Activated T-helper 1 cell treated with anti-CD3 and anti-CD28 coated beads, Interleukin-2, amount 50 U/mL, for 16 hours (primary cell): Measurements from ENCODE around the gene TCERG1L.

Experiments used
- DNase-seq, 2 donors: peaks; one replicate each; pipeline ENCODE4 v3.0.0-alpha.2; 2020; ENCODE audit warnings: low read depth in 1 of 2, low spot score in 1 of 2

TCERG1L gene

DNA sequence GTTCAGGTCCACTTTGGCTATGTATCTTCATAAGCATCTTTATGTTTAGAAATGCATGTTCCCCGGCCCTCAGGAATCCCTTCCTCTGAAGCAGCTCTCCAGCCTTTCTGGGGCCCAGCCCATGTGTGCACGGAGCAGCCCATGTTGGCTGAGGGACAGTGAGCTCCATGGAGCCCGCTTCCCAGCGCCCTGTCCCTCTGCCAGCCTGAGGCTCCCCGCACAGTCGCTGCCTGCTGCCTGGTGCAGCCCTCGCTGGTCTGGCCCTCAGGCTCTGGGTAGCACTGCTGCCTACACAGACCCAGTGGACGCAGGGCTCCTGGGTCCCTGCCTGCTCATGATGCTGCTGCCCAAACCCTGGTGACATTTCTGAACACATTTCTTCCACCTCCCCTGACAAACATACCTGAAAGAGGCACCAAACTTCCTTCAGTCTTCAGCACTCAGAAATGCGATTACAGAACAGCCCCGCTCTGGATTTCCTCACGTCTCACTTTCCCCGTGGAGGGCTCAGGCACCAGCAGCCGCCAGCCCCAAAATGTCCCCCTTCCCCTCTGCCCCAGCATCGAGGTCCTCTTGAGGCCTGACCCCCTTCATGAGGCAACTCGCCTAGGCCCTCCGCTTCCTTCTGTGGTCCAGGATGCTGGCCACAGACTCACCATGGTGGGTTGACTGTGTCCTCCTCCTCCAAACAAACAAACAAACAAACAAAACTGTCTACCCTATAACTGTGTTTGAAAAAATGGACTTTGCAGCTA is 5.0 kb upstream of the TCERG1L start:
- no peak for DNase-seq

DNA sequence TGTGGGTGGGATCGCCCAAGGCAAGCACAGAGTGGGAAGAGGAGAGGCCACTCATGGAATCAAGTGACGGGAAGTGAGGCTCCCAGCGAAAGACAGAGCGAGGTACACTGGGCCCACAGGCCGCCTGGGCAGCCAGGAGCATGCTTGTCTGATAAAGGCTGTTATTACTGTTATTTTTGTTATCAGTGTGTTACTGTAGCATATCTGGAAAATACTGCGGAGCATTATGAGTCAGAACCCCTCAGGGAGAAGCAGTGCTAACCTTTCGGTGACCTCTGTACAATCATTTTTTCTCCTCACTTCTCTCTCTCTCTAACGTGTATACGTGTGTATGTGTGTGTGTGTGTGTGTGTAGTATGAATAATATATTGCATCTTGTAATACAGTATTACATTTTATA is 3.8 kb upstream of the TCERG1L start:
- DNase-seq, result no peak

DNA sequence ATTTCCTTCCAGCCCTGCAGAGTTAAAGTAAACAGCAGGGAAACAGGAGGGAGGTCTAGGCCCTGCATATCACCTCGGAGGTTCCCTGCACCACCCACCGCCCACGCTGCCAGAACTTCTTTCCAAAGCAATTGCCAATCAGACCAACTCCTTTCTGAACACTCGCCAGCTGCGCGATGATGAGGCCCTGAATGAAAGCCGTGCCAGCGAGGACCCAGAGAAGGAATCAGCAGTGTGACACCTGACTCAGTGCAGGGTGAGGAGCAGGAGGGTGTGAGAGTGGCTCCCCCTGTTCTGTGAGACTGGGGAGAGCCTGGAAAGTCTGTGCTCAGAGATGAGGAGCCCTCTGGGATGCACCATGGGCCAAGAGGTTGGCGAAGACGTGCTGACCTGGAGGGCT is 3.3 kb upstream of the TCERG1L start:
- DNase-seq, result no peak

DNA sequence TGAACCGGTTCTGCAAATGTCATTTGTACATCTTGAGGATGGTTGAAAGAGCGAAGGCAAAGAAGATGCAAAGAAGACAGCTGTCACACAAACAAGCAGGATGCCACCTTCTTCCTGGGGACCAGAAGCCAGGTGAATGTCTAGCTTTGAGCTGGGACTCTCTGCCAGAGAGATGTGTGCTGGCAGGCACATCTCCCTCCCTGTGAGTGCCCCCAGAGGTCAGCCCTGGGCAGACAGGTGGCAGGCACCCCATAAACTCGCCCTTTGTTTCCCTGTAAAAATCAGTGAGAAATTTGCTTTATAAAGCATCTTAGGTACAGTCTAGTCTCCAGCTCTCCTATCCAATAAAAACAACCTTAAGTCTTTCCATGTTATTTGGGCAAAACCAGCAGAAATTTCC is 2.6 kb upstream of the TCERG1L start:
- DNase-seq, result no peak

DNA sequence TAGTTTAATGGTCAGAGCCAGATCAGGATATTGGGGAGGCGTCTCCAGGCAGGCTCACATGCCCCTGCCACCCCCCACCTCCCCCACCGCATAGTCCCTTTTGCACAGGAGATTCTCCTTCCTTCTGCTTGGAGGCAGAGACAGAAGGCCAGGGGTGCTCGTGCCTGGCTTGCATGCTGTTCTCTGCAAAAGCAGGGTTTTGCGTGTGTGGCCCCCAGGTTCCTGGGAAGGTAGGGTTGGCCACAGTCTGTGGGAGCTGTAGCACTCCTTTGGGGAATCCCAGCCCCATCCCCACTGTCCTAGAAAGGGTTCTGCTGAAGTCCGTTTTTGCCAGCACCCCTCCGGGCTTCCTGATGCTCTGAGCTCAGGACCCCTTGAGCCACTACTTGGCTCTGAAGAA is 1.9 kb upstream of the TCERG1L start:
- DNase-seq, result no peak

DNA sequence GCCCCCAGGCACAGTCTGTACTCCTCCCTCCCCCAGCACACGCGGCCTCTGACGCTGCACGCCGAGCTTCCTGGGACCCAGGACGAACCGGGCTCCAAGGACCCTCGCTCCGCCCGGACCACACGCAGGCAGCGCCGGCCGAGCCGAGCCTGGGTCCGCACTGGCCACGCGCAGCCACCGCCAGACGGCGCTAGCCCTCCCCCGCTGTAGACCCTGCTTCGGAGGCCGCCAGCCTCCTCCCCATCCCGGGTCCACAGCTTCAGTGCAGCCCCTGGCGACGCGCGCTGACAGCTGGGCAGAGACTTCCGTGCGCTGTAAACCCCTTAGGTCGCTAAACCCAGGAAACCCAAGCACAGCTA is 936 bp upstream of the TCERG1L start:
- DNase-seq, result no peak

DNA sequence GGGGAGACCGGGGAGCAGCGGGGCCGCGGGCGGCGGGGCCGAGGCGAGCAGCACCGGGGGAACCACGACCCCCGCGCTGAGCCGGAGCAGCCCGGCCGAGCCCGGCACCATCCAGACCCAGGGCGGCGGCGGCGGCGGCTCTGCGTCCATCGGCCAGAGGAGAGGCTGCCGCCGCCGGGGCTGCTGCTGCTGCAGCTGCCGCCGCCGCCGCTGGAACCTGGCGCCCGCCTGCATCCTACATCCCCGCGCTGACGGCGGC is 190 bp downstream of the TCERG1L start:
- no peak for DNase-seq

DNA sequence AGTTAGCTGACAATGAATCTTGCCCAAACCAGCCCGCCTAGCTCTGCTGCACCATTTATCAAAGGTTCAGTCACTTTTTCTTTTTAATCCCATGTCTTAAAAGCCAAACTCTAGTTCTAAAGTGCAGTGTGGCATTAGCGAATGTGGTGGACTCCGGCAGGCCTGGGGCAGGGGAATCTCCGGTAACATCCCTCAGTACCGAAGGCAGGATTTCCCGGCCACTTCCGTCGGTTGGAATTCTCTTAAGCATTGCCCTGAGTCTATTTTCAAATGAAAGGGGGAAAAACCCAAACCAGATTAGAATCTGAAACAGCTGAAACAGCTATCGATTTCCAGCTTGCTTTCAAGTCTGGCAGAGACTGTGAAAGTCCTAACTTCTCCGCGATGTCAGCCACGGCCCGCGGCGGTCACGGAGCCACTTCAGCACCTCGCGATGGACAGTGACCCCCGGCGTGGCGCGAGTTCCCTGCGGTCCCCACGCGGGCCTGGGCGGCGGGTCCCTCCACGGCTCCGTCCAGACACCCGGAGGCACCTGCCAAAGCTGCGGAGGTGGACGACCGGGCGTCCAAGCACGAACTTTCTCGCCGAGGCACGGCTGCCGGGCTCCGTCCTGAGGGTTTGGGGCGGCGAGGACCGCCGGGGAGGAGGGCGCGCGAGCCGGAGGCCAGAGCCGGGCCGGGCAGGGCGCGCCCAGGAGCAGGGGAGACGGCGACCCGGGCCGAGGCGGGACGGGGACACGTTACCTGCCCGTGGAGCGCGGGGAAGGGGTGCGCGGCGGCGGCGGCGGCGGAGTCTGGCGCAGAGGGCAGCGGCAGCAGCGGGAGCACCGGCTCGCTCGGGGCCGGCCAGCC is 745 bp downstream of the TCERG1L start:
- DNase-seq, result no peak

DNA sequence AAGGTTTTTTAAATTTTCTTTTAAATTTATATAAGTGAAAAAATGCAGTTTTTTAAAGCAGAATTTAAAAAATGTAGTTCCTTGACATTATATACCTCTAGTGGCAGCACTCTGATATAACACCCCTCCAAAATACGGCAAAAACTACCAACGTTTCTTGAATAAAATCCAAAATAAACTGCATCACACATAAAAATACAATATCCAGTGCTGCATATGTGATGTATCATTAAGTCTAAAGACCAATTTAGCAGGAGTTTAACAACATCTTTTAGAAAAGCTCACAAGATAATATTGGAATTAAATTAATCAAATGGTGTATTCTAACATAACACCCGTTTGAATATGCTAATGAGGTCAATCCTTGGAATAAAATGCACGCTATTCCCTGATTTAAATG is 1.4 kb downstream of the TCERG1L start:
- no peak for DNase-seq

DNA sequence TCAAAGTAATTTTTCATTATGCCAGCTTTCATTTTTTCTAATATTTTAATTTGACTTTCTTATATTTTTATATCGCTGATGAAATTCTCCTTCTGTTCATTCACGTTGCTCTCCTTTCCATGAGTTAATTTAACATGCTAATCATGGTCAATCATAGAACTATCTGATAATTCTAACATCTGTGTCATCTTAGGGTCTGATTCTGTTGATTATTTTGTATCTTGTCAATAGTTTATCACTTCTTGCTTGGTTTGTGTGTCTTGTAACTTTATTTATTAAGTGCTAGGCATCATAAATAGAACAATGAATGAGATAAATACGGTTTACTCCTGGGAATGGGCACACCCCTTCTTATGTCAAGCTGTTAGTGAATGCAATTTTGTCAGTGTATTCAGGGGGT is 11.0 kb downstream of the TCERG1L start:
- no peak for DNase-seq

DNA sequence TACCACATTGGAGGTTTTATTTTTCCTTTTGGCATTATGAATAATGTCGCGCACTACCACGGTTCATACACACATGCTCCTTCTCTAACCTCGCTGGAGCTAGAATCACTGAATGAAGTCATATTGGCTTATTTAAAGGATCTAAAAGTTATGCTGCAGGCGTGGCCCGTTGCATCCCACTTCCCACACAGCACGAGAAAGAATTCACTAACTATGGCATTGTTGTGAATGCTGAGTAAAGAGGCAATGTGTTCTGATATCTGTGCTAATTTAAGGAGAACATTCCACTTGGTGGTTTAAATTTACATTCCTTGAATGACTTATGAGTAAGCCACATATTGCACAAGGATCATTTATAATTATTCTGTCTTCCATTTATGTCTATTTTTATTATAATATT is 20.7 kb downstream of the TCERG1L start:
- no peak for DNase-seq

DNA sequence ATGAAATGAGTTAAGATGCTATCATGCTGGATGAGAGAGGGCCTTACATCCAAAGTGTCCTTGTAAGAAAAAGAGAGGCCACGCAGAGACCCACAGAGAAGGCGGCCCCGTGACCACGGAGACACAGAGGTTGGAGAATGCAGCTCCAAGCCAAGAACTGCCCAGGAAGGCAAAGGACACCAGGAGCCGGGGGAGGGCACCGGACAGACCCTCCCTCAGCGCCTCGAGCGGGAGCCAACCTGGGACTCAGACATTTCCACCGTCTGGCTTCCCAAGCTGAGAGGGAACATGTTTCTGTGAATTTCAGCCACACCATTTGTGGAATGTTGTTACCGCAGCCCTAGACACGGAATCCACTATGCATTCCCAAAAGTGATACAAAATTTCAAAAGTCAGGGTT is 22.9 kb downstream of the TCERG1L start:
- DNase-seq, result no peak

DNA sequence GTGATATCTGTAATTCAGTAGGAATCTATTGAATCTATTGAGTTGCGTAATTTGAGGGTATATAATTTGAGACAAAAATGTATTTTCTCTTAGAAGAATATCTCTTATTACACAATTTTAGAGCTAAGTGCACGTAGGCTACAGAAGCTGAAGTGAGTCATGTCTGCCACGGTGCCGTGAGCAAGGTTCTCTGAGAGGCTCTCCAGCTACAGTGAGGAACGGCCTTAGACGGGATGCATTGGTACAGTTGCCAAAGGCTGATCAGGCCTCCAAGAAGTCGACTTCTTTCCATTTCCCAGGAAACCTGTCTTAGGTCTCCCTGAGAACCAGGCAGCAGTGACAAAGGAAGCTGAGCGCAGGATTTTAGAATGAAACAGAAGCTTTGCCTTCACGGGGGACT is 28.6 kb downstream of the TCERG1L start:
- DNase-seq, result no peak

DNA sequence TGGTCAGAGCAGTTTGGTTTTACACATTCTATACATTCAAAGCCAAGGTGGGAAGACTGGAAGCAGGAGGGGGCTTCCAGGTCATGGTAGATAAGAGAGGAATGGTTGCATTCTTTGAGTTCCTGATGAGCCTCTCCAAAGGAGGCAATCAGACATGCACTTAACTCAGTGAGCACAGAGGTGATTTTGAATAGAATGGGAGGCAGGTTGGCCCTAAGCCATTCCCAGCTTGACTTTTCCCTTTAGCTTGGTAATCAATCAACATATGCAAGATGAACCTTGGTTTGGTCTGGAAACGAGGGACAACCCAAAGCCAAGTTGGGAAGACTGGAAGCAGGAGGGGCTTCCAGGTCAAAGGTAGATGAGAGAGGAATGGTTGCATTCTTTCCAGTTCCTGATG is 31.4 kb downstream of the TCERG1L start:
- DNase-seq, result no peak

DNA sequence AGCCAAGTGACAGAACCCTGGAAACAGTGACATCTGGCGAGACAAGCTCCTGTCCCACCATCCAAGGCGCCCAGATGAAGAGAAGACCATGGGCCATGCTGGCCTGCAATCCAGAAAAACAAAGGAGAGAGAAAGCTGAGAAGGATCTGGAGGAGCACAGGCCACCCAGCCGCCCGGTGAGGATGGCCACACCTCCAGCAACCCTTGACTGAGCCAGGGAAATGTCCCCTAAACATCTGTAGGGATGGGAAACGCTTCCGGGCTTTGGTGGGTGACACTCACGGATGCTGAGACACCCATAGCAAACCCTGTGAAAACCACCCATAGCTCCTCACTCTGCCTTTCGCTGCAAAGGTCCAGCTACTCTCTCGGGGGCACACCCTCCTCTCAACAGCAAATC is 32.0 kb downstream of the TCERG1L start:
- no peak for DNase-seq

DNA sequence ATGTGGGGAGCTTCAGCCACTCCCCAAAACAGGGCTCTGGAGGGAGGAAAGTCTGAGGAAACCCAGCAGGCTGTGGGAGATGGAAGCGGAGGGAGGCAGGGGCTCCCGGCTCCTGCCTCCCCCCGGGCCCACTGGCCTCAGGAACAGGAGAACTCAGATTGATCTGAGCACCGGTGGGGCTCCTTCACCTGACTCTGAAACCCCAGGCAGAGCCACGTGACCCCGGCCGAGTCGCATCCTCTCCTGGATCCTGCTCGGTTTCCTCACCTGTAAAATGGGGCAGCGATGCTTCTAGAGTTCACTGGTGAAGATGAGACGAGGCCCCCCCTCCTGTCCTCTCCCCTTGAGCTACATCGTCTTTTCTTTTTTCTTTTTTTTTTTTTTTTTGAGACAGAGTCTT is 33.6 kb downstream of the TCERG1L start:
- no peak for DNase-seq

DNA sequence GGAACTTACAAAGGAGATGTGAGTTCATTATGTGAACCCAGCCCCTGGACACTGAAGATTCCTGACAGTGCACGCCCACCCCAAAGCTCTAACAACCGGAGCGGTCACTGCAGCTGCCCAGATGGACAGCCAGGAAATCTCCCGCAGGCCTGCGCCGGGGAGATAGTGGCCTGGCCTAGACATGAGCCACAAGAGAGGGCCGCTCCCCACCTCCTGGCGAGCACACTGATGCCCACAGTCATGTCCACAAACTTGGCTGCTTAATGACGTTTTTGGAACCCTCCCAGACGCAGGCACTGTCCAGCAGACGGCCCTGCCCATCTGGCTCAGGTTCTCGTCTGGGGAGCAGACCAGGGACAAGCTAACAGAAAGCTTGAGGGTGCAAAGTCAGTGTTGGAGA is 34.2 kb downstream of the TCERG1L start:
- DNase-seq, result no peak

DNA sequence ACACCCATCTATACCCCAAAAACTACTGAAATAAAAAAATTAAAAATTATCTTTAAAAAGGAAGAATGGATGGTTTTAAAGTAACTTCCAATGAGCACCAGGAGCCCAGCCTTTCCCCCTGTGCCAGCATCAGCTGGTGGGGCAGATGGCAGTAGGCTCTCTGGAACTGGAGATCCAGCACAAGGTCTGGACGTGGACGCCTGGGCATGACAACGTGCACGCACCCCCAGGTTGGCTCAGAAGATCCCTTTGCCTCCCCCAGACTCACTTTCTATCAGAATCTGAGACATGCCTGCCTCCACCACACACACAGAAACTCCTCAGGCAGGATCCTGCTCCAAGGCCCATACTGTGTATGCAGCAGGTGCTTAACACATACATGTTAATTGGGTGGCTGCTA is 35.8 kb downstream of the TCERG1L start:
- DNase-seq, result no peak

DNA sequence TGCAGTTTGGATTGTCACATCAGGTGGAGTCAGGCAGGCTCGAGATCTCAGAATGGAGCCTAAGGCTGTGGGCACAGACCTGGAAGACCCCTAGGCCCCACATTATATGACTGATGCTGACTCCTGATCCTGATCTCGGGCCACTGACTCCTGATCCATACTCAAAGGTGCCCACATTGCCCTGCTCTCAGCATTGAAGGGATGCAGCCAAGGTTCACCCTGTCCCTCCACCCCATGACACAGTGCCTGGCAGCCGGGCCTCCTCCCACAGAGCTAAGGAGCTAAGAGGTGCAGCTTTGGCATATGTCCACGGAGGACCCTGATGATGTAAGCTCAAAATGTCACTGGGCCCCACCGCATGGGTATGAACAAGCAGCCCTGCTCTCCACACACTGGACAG is 36.6 kb downstream of the TCERG1L start:
- no peak for DNase-seq

DNA sequence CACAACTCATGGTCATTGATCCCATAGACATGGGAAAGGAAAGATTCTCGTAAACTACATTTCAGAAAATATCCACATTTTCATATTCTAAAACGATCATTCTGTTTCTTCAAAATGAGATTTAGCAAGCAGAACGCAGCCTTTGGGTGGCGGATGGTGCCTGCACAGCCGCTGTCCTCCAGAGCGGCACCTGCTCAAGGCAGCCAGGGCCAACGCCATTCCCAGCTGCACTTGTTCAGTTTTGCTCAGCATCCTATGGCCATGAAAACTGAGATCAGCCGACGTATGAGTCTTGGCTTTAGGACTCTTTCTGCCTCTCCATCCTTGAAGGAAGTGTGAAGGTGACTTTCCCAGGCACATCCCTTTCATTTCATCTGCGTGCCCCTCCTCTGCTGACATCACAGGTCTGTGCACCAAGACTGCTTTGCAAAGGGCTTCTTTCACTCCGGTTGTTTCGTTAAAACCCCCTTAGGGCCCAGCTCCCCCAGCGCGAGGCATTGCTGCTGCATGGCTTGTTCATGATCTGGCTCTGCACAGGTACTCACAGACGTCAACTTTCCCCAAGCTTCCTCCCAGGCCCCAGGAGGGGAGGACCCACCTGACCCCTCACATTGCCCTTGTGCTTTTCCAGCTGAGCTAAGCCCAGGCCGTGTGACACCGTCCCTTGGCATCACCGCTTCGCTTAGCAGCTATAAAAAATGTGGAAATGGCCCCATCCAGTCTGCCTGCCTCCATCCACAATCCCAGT is 37.2 kb downstream of the TCERG1L start:
- DNase-seq, result no peak

DNA sequence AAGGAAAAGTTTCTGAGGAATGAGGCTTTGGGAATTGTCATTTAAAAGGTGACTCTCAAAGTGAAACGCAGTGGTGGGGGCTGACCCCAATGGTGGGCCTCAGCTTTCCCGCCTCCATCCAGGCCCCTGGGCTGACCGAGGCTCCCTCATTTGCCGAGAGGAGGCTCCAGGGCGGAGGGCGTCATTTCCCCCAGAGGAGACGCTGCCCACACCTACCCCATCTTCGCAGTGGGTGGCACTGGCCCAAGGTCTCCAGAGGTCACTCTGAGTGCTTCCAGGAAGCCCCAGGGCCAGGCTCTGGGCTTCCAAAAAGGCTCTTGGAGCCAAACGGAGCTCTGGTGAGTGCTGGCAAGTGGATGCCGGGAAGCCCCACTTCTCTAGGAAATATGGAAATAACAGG is 38.0 kb downstream of the TCERG1L start:
- DNase-seq, result no peak

DNA sequence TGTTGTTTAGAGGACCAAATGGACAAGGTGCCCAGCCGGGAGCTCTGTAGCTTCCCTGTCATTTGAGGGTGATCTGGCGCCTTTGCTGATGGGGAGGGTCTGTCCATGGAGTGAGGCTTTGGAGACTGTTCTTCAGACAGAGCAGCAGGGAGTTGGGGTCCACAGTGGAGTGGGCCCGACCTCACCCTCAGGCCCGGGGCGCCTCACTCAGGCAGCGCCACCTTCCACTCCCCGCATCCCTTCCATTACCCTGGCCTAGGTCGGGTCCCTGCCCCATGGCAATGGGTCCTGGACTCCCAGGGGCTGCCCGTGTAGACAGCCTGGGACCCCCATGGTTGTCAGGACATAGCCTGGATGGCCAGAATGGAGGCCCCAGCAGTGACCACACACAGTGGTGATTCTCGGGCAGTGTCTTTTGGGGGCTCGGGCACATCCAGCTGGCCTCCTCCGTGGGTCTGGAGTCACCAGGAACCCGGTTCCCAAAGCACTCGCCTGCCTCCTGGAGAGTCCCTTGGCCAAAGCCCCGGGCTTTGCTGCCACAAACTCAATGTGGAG is 38.5 kb downstream of the TCERG1L start:
- DNase-seq, result no peak
